HG03460 (cell line): ENCODE results near the gene APIP.

Experiments
- ATAC-seq: cut with Tn5 transposase; IDR thresholded peaks from one replicate; pipeline ENCODE4 v1.9.1; 2021; ENCODE audit not compliant: unreplicated experiment

Gene APIP

DNA sequence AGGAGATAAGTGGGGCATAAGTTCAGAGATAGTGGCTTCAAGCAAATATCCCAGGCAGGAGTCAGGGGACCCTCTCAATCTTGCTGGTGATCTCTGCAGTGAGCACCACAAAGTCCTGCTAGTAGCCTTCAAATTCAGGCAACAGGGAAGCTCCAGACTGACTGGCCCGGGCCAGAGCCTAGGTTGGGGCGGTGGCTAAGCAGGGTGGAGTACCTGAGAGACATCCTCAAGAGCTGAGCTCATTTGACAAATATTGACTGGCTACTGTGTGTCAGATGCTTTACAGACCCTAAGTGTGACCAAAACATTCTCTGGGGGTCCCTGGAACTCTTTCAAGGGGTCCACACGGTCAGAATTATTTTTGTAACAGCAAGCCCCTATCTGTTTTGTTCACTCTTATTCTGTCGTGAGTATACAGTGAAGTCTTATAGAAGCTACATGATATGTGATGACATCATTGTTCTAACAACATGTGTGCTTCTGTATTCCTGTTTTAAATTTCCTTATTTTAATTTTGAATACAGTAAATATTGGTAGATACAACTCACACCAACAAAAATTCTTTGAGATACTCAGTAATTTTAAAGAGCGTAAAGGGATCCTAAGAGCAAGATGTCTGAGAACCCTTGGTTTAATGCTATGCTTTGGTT is 71.6 kb downstream of the APIP start:
- no peak for ATAC-seq

DNA sequence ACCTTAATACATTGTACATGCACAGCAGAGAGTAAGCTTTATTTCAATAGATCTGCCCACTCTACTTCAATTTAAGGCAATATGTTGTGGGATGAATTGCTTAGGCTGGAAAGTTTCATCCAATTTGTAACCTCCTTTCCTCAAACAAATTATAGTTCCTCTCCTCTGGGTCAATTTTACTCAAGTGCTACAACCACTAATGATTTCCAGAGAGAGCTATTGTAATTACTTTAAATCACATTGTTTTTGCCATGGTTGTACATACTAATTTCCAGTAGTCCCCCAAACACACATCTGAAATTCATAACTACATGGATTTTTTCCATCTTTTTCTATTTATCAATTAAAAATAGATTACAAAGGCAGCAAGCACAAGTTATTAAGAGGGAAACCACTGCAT is 72.9 kb downstream of the APIP start:
- ATAC-seq, result no peak

DNA sequence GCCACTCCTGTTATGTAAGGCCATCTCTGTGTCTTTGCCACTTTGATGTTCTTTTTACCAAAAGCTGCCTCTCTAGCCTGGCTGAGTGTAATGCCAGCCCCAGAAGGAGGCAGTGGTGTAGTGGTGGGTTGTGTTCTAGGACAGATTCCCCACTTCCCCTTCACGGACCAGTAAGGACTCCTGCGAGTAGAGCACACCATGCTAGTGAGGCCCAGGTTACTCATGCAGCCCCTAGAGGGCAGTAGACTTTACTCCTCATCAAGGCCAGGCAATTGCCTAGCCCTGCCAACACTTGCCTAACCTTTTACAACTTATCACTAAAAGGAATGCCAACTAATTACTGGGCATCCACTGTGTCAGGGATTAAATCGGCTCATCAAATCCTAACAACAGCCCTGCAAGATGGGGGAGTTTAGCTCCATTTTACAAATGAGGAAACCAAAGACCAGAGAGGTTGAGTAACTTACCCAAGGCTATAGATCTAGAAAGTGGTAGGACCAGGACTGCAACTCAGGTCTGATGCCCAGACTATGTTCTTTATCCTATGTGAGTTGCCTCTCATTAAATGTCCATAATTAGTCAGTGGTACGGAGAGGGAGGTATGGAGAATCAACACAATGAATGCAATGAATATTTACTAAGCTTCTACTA is 75.3 kb downstream of the APIP start:
- peak; percentile 88 for ATAC-seq

DNA sequence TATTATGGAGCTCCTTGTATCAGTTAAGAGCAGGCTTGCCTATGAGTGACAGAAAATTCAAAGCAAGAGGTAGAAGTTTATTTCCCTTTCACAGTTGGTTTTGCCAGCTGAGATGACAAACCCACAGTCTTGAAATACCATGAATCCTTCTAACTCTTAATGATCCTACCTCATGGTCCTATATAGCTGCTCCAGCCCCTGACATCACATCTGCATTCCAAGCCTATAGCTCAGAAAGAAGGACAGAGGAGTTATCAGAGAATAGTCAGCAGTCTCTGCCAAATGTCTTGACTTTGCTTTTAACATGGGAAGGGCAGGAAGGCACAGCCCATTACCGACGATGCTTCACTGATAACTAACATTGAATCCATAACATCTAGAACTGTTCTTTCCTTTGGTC is 76.2 kb downstream of the APIP start:
- ATAC-seq, result no peak

DNA sequence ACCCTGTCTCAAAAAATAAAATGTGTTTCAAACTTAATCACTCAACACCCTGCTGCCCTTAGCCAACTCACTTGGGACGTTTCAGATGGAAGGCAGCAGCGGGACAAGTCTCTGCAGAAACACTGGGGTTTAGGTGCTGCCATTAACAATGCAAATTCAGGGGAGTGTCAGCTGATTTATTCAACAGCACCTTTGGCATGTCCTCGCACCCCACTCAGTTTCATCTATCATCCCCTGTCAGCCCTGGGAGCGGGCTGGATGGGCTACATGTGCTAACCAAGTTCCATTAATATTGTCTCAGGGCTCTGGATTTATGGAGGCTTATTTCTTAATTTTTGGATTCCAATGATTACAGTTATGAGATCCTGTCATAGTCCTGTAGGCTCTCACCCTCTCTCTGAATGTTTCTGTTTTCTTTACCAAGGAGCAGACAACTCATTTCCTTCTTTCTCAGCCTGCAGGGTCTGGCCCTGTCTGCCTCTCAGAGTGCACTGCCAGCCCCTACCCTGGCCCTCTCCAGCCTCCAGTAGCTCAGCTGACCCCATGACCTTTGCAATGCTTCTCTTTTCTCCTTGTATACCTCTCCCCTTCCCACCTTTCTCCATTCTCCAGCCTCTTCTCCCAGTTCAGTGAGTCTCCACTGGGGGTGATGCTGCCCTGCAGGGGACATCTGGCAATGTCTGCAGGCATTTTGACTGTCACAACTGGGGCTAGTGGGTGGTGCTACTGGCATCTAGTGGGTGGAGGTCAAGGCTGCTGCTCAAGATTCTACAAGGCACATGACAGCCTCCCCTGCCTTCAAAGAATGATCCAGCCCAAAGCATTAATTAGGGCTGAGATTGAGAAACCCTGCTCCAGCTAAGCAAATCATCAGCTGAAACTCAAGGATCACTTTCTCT is 79.0 kb downstream of the APIP start:
- no peak for ATAC-seq

DNA sequence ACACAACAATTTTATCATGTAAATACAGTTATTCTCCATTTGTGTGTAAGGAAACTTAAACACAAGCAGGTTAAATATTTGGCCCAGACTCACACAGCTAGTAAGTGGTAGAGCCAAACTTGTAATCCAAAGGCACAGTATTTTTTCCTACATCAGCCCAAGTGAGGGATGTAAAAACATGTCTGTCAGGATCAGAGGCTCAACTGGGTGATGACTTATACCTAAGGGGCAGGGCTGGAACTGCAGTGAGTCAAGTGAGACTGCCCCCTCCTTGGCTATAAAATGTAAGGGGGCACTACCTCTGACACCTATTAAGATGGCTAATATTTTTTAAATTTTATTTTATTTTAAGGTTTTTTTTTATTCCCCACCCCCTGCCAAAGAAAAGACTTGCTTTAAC is 82.6 kb downstream of the APIP start:
- no peak for ATAC-seq
